Cardiac septum (tissue), 1 donor: ENCODE measurements around the gene WNT6. TPM values are rescaled to one million over a fixed set of nuclear protein-coding genes. Genes with fewer than 3 reads are reported as not detected.
A peak's percentile ranks its signal among the peaks of the same experiment; 100 is the strongest.

ENCODE experiments used
- DNase-seq: peaks from one replicate; pipeline ENCODE4 v3.0.0-alpha.2; 2020; ENCODE audit warnings: low spot score
- intact Hi-C: fragments of 100-400 bp; cut with DNase I; formaldehyde crosslinking; loops from one replicate; pipeline ENCODE4 v1.14.0; 2022
- total RNA-seq: library from RNA; stranded (reverse); fragmentation: NEBNext Ultra II Directional; extraction: Animal tissue kit (Norgen Biotek cat#: 25700); gene quantifications from one replicate; pipeline ENCODE4 v1.2.1, GENCODE V29; 2021
- donor health status: DM: no; HTN: no; CAD: no.

Gene WNT6
- total RNA-seq, 1 donor from 2014 or later: 0.46 TPM

DNA sequence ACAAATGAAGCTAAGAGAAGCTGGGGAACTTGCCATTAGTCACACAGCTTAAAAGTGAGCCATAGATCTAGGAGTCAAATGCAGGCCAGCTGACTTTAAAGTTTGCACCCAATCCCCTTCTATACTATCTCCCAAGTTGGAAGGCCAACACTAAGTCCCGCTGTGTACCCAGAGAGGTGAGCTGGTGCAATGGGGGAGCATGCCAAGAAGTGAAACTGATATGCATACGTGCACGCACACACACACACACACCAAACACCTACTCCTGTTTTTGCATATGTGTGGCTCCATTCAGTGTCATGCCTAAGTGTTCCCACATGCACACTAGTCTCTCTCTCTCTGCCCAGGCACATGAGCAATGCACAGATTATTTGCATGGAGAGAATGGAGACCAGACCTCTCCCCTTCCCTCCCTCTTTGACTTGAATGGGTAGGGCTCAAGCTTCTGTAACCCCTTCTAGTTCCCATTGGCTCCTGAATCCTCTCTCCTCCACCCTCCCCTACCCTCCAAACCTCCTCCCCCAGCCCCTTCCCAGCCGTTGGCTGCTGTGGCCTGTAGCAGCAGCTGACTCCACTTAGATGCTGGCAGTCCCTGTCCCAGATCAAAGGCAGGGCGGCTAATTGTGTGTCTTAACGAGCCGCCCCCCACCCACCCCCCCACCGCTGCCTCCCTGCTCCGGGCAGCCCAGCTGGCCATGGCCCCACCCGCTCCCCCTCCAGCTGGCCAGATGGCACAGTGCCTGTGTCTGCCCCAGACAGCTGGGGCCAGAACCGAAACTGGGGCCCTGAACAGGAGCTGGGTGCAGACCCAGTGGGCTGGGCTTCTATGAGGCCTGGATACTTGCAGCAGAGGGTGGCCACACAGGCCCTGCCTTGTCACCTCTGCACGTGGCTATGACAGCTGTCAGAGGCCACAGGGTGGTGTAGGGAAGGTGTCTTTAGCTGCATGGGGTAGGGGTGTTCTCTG lies 26.7 kb downstream of the WNT6 start:
- no peak for DNase-seq
- intact Hi-C loops: no loop called here

DNA sequence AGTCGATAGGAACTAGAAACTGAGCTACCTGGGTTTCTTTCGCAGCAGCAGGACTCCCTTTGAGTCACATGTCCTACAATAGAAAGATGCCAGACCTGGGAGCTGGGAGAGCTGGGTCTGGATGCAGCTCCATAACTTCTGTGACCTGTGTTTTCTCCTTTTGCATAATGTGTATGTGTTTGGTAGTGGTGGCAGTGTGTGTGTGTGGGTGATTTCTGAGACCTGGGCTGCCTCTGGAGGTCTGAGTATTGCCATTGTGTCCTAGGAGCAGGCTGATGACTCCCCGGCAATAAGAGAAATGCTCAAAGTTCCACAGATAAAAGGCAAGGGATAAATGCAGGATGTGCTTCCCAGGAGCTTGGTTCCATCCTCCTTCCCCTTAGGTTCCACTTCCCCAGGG lies 27.5 kb downstream of the WNT6 start:
- no peak for DNase-seq
- intact Hi-C loops: no loop called here

GRCh38 chr2:218888341-218888740 lies 28.7 kb downstream of the WNT6 start:
- intact Hi-C loops: no loop called here
- DNase-seq: no peak

DNA sequence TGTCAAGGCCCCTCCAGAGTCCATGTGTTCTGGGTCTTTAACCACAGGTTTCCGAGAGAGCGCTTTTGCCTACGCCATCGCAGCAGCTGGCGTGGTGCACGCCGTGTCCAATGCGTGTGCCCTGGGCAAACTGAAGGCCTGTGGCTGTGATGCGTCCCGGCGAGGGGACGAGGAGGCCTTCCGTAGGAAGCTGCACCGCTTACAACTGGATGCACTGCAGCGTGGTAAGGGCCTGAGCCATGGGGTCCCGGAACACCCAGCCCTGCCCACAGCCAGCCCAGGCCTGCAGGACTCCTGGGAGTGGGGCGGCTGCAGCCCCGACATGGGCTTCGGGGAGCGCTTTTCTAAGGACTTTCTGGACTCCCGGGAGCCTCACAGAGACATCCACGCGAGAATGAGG lies 30.3 kb downstream of the WNT6 start:
- DNase-seq: no peak
- intact Hi-C loops: no loop called here

DNA sequence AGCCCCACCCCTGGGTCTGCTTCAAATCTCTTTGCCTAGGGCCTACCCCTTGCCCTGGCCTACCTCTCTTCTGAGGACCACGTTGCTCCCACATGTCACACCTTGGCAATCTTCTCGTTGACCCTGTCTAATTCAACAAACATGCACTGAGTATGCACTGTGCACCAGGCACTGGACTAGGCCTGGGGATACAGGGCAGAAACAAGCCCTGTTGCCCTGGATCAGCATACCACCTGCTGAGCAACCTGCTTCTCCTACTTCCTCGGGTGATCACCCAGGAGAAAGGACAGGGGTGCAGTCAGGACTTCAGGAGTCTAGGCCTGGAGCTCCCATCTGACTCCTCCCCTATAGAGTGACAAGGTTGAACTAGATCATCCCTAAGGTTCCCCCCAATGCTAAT lies 30.8 kb downstream of the WNT6 start:
- no peak for DNase-seq
- intact Hi-C loops: no loop called here

DNA sequence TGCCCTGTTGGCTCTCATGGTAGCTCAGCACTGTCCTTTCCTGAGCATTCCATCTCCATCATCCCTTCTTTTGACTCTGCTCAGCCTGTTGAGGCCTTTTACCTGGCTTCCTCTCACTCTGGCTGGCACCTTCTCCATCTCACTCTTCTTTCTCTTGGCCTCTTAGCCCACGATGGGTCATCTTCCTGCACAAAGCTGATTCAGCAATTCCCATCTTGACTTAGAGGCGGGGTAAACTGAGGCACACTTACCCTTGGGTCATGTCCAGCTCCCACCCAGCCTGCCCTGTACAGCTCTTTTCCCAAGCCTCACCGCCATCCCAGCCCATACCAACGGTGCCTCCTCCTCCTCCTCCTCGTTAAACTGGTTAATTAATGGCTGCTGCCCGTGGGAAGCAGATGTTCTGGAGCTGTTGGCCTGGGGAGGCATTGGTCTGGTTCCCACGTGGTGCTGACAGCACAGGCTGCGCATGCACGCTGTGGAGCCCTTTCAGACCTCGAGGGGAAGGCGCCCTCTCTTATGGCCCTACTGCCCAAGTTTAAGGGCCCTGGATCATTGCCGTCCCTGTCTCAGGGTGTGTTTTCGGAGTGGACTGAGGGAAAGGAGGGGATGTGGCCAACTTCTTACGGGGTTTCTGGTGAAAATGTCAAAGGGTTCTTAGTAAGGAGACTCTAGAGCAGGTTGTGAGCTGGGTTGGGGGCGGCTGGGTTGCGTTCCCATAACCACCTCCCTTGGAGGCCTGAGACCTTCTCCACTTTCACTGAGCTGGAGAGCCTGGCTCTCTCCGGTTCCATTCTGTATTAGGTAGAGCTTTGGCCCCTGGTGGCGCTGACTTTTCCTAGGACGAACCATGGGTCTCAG lies 31.9 kb downstream of the WNT6 start:
- no peak for DNase-seq
- intact Hi-C loops: no loop called here

DNA sequence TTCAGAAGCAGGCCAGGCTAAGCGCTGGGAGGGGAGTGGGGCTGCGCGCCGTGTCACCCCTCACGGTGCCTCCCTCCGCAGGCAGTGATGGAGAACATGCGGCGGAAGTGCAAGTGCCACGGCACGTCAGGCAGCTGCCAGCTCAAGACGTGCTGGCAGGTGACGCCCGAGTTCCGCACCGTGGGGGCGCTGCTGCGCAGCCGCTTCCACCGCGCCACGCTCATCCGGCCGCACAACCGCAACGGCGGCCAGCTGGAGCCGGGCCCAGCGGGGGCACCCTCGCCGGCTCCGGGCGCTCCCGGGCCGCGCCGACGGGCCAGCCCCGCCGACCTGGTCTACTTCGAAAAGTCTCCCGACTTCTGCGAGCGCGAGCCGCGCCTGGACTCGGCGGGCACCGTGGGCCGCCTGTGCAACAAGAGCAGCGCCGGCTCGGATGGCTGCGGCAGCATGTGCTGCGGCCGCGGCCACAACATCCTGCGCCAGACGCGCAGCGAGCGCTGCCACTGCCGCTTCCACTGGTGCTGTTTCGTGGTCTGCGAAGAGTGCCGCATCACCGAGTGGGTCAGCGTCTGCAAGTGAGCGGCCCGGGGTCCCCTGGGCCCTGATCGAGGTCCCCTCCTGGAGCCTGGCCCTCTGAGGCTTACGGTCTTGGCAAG lies 33.2 kb downstream of the WNT6 start:
- intact Hi-C loops: no loop called here
- DNase-seq: peak; percentile 86

GRCh38 chr2:218893349-218894150 lies 33.9 kb downstream of the WNT6 start:
- intact Hi-C loops: no loop called here
- DNase-seq: no peak

GRCh38 chr2:218894151-218894879 lies 34.7 kb downstream of the WNT6 start:
- intact Hi-C loops: no loop called here
- DNase-seq: no peak

DNA sequence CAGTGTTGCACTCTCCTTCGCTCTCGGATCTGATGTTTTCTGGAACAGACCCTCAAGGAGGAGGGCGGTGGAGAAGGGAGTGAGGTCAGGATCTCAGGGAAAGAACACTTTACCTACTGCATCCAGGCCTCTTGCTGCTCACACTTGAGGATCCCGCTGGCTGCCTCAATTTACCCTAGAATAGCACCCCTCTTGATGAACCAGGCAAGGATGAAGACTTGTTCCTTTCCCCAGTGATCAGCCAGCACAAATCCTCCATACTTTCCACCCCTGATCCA lies 35.2 kb downstream of the WNT6 start:
- DNase-seq: no peak
- intact Hi-C loops: no loop called here

- no peak for DNase-seq
- intact Hi-C loops: no loop called here
These were observed 35.7 kb downstream of the WNT6 start for GRCh38 chr2:218895326-218895725.

GRCh38 chr2:218895759-218896500 lies 36.3 kb downstream of the WNT6 start:
- DNase-seq: no peak
- intact Hi-C loops: loop anchor here (2.0 kb wide), 1 partner anchor 19 kb away; no protein-coding TSS in a partner anchor

GRCh38 chr2:218896501-218897393 lies 37.1 kb downstream of the WNT6 start:
- DNase-seq: no peak
- intact Hi-C loops: loop anchor here (2.0 kb wide), 1 partner anchor 20 kb away; no protein-coding TSS in a partner anchor

DNA sequence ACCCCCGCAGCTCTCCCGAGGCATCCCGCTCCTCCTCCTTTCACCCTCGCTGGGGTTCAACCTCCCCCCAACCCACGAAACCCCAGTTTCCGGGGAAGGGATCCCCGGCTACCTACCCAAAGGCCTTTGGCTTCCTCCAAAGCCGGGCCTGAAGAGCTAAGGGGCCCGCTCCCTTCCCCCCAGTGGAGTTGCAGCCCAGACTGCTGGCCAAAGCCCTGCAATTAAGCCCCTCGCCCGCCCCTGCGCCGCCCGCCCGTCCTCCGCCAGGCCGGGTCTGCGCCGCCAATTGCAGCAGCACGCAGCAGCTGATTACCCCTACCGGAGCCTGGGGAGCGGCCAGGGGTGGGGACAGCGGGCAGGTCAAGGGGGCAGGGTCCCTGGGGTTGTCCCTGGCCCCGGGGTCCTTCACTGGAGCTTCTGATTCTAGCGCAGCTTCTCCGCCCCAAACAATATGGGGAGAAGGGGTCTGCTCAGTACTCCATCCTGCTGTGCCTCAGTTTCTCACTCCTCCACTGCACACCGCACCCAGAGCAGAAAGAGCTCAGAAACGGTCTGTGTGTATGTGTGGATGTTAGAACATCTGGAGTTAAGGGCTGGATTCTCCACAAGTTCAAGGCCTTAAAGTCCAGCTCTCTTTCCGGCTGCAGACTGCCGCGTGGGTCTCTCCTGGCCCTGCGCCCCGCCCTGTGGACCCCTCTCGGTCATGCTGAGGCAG lies 37.9 kb downstream of the WNT6 start:
- intact Hi-C loops: loop anchor here (2.0 kb wide), 1 partner anchor 21 kb away; no protein-coding TSS in a partner anchor
- no peak for DNase-seq

DNA sequence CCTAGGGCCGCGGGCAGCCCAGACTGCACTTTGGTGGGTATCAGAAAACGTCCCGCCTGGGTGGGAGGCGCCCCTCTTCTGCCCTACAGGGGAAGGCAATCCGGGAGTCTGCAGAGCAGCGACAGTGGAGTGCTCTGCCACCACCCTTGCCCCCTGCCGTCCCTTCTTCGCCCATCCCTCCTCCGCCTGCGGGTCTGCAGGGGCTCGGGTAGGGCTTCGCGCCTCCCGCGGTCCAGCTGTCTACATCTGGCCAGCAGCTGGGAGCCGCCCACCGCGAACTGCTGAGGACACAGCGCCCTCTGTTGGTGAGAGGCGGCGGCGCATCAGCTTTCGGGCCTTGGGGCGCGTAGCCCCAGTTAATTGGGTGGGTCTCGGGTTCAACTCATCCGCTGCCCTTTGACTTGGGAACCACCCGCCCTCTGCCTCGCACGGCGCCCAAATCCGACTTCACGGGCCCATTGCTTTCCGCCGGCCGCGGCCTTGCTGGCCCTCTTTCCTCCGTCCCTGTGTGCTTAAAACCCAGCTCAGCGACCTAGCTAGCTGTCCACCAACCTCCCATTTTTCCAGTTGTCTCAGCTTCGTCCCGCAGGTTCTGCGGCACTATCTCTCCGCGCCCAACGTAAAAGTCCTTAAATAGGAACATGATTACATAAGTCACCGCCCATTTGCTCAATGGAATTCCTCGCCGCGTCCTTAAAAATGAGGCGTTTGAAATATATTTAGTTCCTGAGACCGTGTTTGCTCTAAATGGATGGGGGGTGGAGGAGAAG lies 38.7 kb downstream of the WNT6 start:
- intact Hi-C loops: no loop called here
- DNase-seq: peak; percentile 84

- DNase-seq: no peak
- intact Hi-C loops: no loop called here
These were observed 39.5 kb downstream of the WNT6 start for GRCh38 chr2:218899147-218899546.
